SK-N-SH (cell line): ENCODE measurements around the gene ASPSCR1. TPM values are rescaled to one million over a fixed set of nuclear protein-coding genes. Genes with fewer than 3 reads are reported as not detected.

Experiments
- CTCF ChIA-PET: fragments of 300-600, 350-600 bp; formaldehyde crosslinking; extraction: SDS; loops from one replicate; lab custom pipeline; 2021; lab: Yijun Ruan, JAX
- POLR2A ChIA-PET: fragments of 350-600 bp; sonication (Branson Sonifier 250); formaldehyde crosslinking; extraction: SDS; loops from one replicate; lab custom pipeline; 2020; ENCODE audit warnings: antibody characterized with exemption, inconsistent platforms; lab: Yijun Ruan, JAX
- DNase-seq: peaks from one replicate; pipeline ENCODE4 v3.0.0; 2012
- H2AFZ ChIP-seq: fragments of 200-600 bp; sonication (generic); 2 replicates; pipeline ENCODE4 v1.8.1; 2016; ENCODE audit warnings: antibody characterized with exemption, mild to moderate bottlenecking, low read depth
- H3F3A ChIP-seq: fragments of 200-600 bp; sonication (generic); replicated peaks from 2 replicates; pipeline ENCODE3; 2016; ENCODE audit warnings: antibody characterized with exemption, mild to moderate bottlenecking; ENCODE audit not compliant: insufficient read depth
- H3K27ac ChIP-seq, 2 experiments: fragments of 200-500 bp in 1 of 2; fragments of 200-600 bp in 1 of 2; sonication (Bioruptor generic) in 1 of 2; sonication (generic), shearing (Covaris generic) in 1 of 2; 2 replicates each; pipeline versions ENCODE4 v1.5.1 to v1.6.1; 2014 to 2016; ENCODE audit warnings: low read depth in 2 of 2, inconsistent platforms in 1 of 2, low read length in 1 of 2, mild to moderate bottlenecking in 1 of 2, mixed read lengths in 1 of 2
- H3K27me3 ChIP-seq: fragments of 200-600 bp; sonication (generic), shearing (Covaris generic); 2 replicates; pipeline ENCODE4 v1.6.1; 2016; ENCODE audit warnings: mixed run types; ENCODE audit not compliant: insufficient read depth
- H3K36me3 ChIP-seq, 2 experiments: fragments of 200-500 bp in 1 of 2; fragments of 200-600 bp in 1 of 2; sonication (Bioruptor generic) in 1 of 2; sonication (generic) in 1 of 2; replicated peaks in 1 of 2; 2 replicates each; pipeline versions ENCODE3 to v1.5.1; 2014 to 2016; ENCODE audit warnings: low read length in 1 of 2, mild to moderate bottlenecking in 1 of 2; ENCODE audit not compliant: insufficient read depth in 2 of 2, control insufficient read depth in 1 of 2
- H3K4me1 ChIP-seq, 2 experiments: fragments of 200-500 bp in 1 of 2; fragments of 200-600 bp in 1 of 2; sonication (Bioruptor generic) in 1 of 2; sonication (generic), shearing (Covaris generic) in 1 of 2; 2 replicates each; pipeline versions ENCODE4 v1.5.1 to v1.6.1; 2014 to 2016; ENCODE audit warnings: low read depth in 1 of 2, low read length in 1 of 2, mixed run types in 1 of 2; ENCODE audit not compliant: insufficient read depth in 2 of 2, control insufficient read depth in 1 of 2
- H3K4me2 ChIP-seq: fragments of 200-600 bp; sonication (generic), shearing (Covaris generic); 2 replicates; pipeline ENCODE4 v1.6.1; 2017; ENCODE audit warnings: mixed run types
- H3K4me3 ChIP-seq, 2 experiments: fragments of 200-500 bp in 1 of 2; fragments of 200-600 bp in 1 of 2; sonication (Bioruptor generic) in 1 of 2; sonication (generic), shearing (Covaris generic) in 1 of 2; 2 replicates each; pipeline versions ENCODE4 v1.5.1 to v1.8.1; 2014 to 2016; ENCODE audit warnings: low read depth in 2 of 2, inconsistent platforms in 1 of 2, low read length in 1 of 2, mild to moderate bottlenecking in 1 of 2, mixed read lengths in 1 of 2, moderate library complexity in 1 of 2
- H3K79me2 ChIP-seq: fragments of 200-600 bp; sonication (generic); 2 replicates; pipeline ENCODE4 v1.8.1; 2017; ENCODE audit warnings: mild to moderate bottlenecking; ENCODE audit not compliant: insufficient read depth
- H3K9ac ChIP-seq: fragments of 200-600 bp; sonication (generic); 2 replicates; pipeline ENCODE4 v1.6.1; 2017; ENCODE audit warnings: mixed run types
- H3K9me2 ChIP-seq: fragments of 200-600 bp; sonication (generic); 2 replicates; pipeline ENCODE4 v1.6.1; 2017; ENCODE audit warnings: mixed run types
- H3K9me3 ChIP-seq: fragments of 200-600 bp; sonication (generic); 2 replicates; pipeline ENCODE4 v1.6.1; 2017; ENCODE audit warnings: mixed run types, mild to moderate bottlenecking, moderate library complexity
- H4K20me1 ChIP-seq: fragments of 200-600 bp; sonication (generic); 2 replicates; pipeline ENCODE4 v1.6.1; 2017; ENCODE audit warnings: mild to moderate bottlenecking, mixed run types; ENCODE audit not compliant: insufficient read depth
- CHD2 ChIP-seq: fragments of 150-350 bp; IDR thresholded peaks from 2 replicates; pipeline ENCODE4 v1.6.1; 2018; ENCODE audit warnings: low read length; ENCODE audit not compliant: partially characterized antibody
- ELF1 ChIP-seq: IDR thresholded peaks from 2 replicates; pipeline ENCODE4 v1.4.0; 2012
- EP300 ChIP-seq, 2 experiments: IDR thresholded peaks; 2 replicates each; pipeline versions ENCODE4 v1.4.0 to v1.6.1; 2012; ENCODE audit warnings: borderline replicate concordance in 1 of 2, low read depth in 1 of 2, low read length in 1 of 2
- GABPA ChIP-seq: IDR thresholded peaks from 2 replicates; pipeline ENCODE4 v1.4.0; 2012; ENCODE audit warnings: low read depth, mild to moderate bottlenecking
- GATA2 ChIP-seq: sonication (generic); formaldehyde crosslinking; IDR thresholded peaks from 2 replicates; pipeline ENCODE4 v1.5.0; 2020; ENCODE audit warnings: mild to moderate bottlenecking, missing genetic modification reagents
- MXI1 ChIP-seq: IDR thresholded peaks from 2 replicates; pipeline ENCODE4 v1.6.1; 2012; ENCODE audit warnings: mild to moderate bottlenecking, low read depth, low read length, improper control_type of control experiment
- NFIC ChIP-seq: IDR thresholded peaks from 2 replicates; pipeline ENCODE4 v1.4.0; 2012; ENCODE audit warnings: borderline replicate concordance
- NRF1 ChIP-seq: IDR thresholded peaks from 2 replicates; pipeline ENCODE4 v1.6.1; 2012; ENCODE audit warnings: low read depth, mild to moderate bottlenecking, low read length
- POLR2AphosphoS5 ChIP-seq: IDR thresholded peaks from 2 replicates; pipeline ENCODE4 v1.6.1; 2012; ENCODE audit warnings: low read depth, low read length
- RFX5 ChIP-seq: IDR thresholded peaks from 2 replicates; pipeline ENCODE4 v1.6.1; 2012; ENCODE audit warnings: mild to moderate bottlenecking, improper control_type of control experiment, low read length
- RXRA ChIP-seq: IDR thresholded peaks from 2 replicates; pipeline ENCODE4 v1.4.0; 2012; ENCODE audit warnings: low read depth, mild to moderate bottlenecking, borderline replicate concordance
- SIN3A ChIP-seq: IDR thresholded peaks from 2 replicates; pipeline ENCODE4 v1.6.1; 2012; ENCODE audit warnings: low read depth, mild to moderate bottlenecking, low read length, moderate library complexity, borderline replicate concordance
- SMC3 ChIP-seq: IDR thresholded peaks from 2 replicates; pipeline ENCODE4 v1.6.1; 2012; ENCODE audit warnings: low read depth, low read length, improper control_type of control experiment
- TAF1 ChIP-seq: IDR thresholded peaks from 2 replicates; pipeline ENCODE4 v1.6.1; 2012; ENCODE audit warnings: low read depth, mild to moderate bottlenecking, low read length, moderate library complexity, borderline replicate concordance
- TCF12 ChIP-seq: IDR thresholded peaks from 2 replicates; pipeline ENCODE4 v1.4.0; 2012
- WGBS: methylation state at CpG from one replicate; pipeline ENCODE4 v1.1.6; 2017; ENCODE audit warnings: low lambda C conversion rate; 5-methylcytosine and 5-hydroxymethylcytosine counted together
- polyA plus RNA-seq, 3 experiments: library from polyadenylated mRNA; depleted of rRNA; stranded (reverse); fragments of >200 nt; gene quantifications; 2 replicates each; pipeline ENCODE4 v1.2.3, GENCODE V29; 2012
- TF ChIP-seq, protein P1 (sequence below): IDR thresholded peaks from 2 replicates; pipeline ENCODE4 v1.6.1; 2012; ENCODE audit warnings: mild to moderate bottlenecking, low read depth, low read length, moderate library complexity
- TF ChIP-seq, protein P2 (sequence below): IDR thresholded peaks from 2 replicates; pipeline ENCODE4; 2012
- TF ChIP-seq, protein P3 (sequence below): IDR thresholded peaks from 2 replicates; pipeline ENCODE4 v1.4.0; 2012; ENCODE audit warnings: low read depth, borderline replicate concordance
- TF ChIP-seq, protein P4 (sequence below): IDR thresholded peaks from 2 replicates; pipeline ENCODE4 v1.4.0; 2012; ENCODE audit warnings: low read depth
- TF ChIP-seq, protein P5 (sequence below): IDR thresholded peaks from 2 replicates; pipeline ENCODE4 v1.4.0; 2012; ENCODE audit warnings: low read depth, borderline replicate concordance
- TF ChIP-seq, protein P6 (sequence below): fragments of 150-350 bp; IDR thresholded peaks from 2 replicates; pipeline ENCODE4 v1.6.1; 2017; ENCODE audit warnings: antibody characterized with exemption, low read length, low read depth, borderline replicate concordance

ASPSCR1 gene, protein sequence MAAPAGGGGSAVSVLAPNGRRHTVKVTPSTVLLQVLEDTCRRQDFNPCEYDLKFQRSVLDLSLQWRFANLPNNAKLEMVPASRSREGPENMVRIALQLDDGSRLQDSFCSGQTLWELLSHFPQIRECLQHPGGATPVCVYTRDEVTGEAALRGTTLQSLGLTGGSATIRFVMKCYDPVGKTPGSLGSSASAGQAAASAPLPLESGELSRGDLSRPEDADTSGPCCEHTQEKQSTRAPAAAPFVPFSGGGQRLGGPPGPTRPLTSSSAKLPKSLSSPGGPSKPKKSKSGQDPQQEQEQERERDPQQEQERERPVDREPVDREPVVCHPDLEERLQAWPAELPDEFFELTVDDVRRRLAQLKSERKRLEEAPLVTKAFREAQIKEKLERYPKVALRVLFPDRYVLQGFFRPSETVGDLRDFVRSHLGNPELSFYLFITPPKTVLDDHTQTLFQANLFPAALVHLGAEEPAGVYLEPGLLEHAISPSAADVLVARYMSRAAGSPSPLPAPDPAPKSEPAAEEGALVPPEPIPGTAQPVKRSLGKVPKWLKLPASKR
- 27.5 and 36.2 TPM in 2 replicates for polyA plus RNA-seq (2012; rRNA removed)
- 13.9 and 21.1 TPM in 2 replicates for polyA plus RNA-seq (2012; cell fraction: cytosol; rRNA removed)
- 98.9 and 121 TPM in 2 replicates for polyA plus RNA-seq (2012; cell fraction: nucleus; rRNA removed)

DNA sequence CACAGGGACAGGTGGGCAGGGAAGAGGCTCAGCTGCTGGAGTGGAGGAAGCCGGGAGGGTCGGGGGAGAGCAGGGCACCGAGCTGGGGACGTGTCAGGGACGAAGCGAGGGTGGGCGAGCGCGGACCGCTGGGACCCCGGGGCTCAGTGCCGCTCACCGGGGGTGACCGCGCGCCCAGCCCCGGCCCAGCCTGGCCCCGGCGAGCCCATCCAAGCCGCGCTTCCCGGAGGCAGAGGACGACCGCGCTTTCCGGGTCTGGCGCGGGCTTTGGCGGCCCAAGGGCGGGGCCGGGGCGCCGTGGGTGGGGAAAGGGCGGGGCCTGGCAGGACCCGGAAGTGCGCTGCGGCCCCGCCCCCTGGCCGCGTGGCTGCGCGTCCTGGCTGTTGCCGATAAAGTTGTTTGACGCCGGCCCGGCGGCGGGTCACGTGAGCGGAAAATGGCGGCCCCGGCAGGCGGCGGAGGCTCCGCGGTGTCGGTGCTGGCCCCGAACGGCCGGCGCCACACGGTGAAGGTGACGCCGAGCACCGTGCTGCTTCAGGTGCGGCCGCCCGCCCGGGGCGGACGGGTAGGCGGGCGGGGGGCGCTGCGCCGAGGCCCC is at the start of gene ASPSCR1:
TSS of gene ASPSCR1 (plus strand) at position 419 of the 598 bp plus-strand sequence. CDS start at position 437, 18 bp downstream.
- H3K4me3 ChIP-seq, result peak within 1 kb of the TSS; percentile 69 to 95
- H3K27me3 ChIP-seq, result no peaks in the 10 kb centered on the region
- H2AFZ ChIP-seq, result peak within 1 kb of the TSS; percentile 91
- peak; percentile 99 for DNase-seq
- H3K9me3 ChIP-seq, result peaks cover 4% of the 10 kb centered on the region; the same call in 1 of the 2 replicates
- H3F3A ChIP-seq, result peaks cover 3% of the 10 kb centered on the region
- H3K79me2 ChIP-seq, result peaks cover 26% of the 10 kb centered on the region
- H3K9ac ChIP-seq, result peak within 1 kb of the TSS; percentile 94
- peaks cover 11 to 15% of the 10 kb centered on the region in 2 experiments for H3K36me3 ChIP-seq
- no peaks in the 10 kb centered on the region for H3K9me2 ChIP-seq
- ChIA-PET POLR2A (interaction anchor here (0.6 to 1.5 kb wide), 7 partner anchors 10 to 108 kb away, joined by 3 to 9 read pairs (median 3); partner anchors contain the start of gene PYCR1), CTCF (interaction anchor here (1.3 to 11.6 kb wide), 6 partner anchors 10 to 59 kb away, joined by 3 to 85 read pairs (median 14); partner anchors contain the start of genes CENPX, LRRC45, MAFG and NOTUM)
- peak within 1 kb of the TSS; percentile 65 to 83 for H3K27ac ChIP-seq
- H3K4me2 ChIP-seq, result peak within 1 kb of the TSS; percentile 99
- H3K4me1 ChIP-seq, result peaks cover 10 to 18% of the 10 kb centered on the region in 2 experiments; a peak in 2 of 4 replicates
- 2% methylated on average over 35 of the region's 76 CpGs for WGBS
- H4K20me1 ChIP-seq, result no peaks in the 10 kb centered on the region
- TF ChIP-seq GABPA, result peak; percentile 72
- TF ChIP-seq, protein P1, sequence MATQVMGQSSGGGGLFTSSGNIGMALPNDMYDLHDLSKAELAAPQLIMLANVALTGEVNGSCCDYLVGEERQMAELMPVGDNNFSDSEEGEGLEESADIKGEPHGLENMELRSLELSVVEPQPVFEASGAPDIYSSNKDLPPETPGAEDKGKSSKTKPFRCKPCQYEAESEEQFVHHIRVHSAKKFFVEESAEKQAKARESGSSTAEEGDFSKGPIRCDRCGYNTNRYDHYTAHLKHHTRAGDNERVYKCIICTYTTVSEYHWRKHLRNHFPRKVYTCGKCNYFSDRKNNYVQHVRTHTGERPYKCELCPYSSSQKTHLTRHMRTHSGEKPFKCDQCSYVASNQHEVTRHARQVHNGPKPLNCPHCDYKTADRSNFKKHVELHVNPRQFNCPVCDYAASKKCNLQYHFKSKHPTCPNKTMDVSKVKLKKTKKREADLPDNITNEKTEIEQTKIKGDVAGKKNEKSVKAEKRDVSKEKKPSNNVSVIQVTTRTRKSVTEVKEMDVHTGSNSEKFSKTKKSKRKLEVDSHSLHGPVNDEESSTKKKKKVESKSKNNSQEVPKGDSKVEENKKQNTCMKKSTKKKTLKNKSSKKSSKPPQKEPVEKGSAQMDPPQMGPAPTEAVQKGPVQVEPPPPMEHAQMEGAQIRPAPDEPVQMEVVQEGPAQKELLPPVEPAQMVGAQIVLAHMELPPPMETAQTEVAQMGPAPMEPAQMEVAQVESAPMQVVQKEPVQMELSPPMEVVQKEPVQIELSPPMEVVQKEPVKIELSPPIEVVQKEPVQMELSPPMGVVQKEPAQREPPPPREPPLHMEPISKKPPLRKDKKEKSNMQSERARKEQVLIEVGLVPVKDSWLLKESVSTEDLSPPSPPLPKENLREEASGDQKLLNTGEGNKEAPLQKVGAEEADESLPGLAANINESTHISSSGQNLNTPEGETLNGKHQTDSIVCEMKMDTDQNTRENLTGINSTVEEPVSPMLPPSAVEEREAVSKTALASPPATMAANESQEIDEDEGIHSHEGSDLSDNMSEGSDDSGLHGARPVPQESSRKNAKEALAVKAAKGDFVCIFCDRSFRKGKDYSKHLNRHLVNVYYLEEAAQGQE, result peak; percentile 79; the same call in 1 of the 2 replicates
- peak; percentile 73 for TF ChIP-seq CHD2
- TF ChIP-seq, protein P2, sequence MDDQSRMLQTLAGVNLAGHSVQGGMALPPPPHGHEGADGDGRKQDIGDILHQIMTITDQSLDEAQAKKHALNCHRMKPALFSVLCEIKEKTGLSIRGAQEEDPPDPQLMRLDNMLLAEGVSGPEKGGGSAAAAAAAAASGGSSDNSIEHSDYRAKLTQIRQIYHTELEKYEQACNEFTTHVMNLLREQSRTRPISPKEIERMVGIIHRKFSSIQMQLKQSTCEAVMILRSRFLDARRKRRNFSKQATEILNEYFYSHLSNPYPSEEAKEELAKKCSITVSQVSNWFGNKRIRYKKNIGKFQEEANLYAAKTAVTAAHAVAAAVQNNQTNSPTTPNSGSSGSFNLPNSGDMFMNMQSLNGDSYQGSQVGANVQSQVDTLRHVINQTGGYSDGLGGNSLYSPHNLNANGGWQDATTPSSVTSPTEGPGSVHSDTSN, result no peak
- no peak for TF ChIP-seq TCF12
- TF ChIP-seq NRF1, result peak; percentile 19; the same call in 1 of the 2 replicates
- peak in 1 of 2 experiments; percentile 48; a peak in 2 of 4 replicates for TF ChIP-seq EP300 (IDR thresholded peaks at IDR 0.05; ENCODE audit: borderline replicate concordance in 1 of 2, low read depth in 1 of 2, low read length in 1 of 2)
- peak; percentile 99 for TF ChIP-seq ELF1
- TF ChIP-seq SIN3A, result peak; percentile 98
- TF ChIP-seq RXRA, result no peak
- peak; percentile 97 for TF ChIP-seq MXI1
- TF ChIP-seq, protein P3, sequence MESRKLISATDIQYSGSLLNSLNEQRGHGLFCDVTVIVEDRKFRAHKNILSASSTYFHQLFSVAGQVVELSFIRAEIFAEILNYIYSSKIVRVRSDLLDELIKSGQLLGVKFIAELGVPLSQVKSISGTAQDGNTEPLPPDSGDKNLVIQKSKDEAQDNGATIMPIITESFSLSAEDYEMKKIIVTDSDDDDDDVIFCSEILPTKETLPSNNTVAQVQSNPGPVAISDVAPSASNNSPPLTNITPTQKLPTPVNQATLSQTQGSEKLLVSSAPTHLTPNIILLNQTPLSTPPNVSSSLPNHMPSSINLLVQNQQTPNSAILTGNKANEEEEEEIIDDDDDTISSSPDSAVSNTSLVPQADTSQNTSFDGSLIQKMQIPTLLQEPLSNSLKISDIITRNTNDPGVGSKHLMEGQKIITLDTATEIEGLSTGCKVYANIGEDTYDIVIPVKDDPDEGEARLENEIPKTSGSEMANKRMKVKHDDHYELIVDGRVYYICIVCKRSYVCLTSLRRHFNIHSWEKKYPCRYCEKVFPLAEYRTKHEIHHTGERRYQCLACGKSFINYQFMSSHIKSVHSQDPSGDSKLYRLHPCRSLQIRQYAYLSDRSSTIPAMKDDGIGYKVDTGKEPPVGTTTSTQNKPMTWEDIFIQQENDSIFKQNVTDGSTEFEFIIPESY, result no peak
- TF ChIP-seq RFX5, result no peak
- TF ChIP-seq SMC3, result 0 out of 2 replicates have a peak, but pooled peaks have one; percentile 11
- no peak for TF ChIP-seq GATA2 (CRISPR knock-in tag)
- no peak for TF ChIP-seq NFIC
- peak; percentile 87 for TF ChIP-seq POLR2AphosphoS5
- TF ChIP-seq, protein P4, sequence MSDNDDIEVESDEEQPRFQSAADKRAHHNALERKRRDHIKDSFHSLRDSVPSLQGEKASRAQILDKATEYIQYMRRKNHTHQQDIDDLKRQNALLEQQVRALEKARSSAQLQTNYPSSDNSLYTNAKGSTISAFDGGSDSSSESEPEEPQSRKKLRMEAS, result peak; percentile 99
- TF ChIP-seq TAF1, result peak; percentile 96
- TF ChIP-seq, protein P5, sequence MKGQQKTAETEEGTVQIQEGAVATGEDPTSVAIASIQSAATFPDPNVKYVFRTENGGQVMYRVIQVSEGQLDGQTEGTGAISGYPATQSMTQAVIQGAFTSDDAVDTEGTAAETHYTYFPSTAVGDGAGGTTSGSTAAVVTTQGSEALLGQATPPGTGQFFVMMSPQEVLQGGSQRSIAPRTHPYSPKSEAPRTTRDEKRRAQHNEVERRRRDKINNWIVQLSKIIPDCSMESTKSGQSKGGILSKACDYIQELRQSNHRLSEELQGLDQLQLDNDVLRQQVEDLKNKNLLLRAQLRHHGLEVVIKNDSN, result peak; percentile 98
- TF ChIP-seq, protein P6, sequence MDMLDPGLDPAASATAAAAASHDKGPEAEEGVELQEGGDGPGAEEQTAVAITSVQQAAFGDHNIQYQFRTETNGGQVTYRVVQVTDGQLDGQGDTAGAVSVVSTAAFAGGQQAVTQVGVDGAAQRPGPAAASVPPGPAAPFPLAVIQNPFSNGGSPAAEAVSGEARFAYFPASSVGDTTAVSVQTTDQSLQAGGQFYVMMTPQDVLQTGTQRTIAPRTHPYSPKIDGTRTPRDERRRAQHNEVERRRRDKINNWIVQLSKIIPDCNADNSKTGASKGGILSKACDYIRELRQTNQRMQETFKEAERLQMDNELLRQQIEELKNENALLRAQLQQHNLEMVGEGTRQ, result peak; percentile 92
